Motor neuron (in vitro differentiated cells): ENCODE results near the gene CLSTN2. TPM values are rescaled to one million over a fixed set of nuclear protein-coding genes. Genes with fewer than 3 reads are reported as not detected.

Experiments
- ATAC-seq, 8 experiments: fragments of 200-7000 bp; cut with Tn5 transposase; replicated peaks in 6 of 8; 2 replicates each; pipeline ENCODE4 v1.8.0; 2021; ENCODE audit warnings: mild to moderate bottlenecking in 8 of 8, moderate library complexity in 8 of 8
- H3K27ac ChIP-seq, 2 donors: fragments of 250-450 bp; sonication (Bioruptor Pico); 2 replicates each; pipeline ENCODE4 v1.9.0; 2021; ENCODE audit warnings: antibody characterized with exemption in 2 of 2, mild to moderate bottlenecking in 2 of 2, moderate library complexity in 1 of 2
- H3K4me1 ChIP-seq, 2 donors: fragments of 250-450 bp; sonication (Bioruptor Pico); replicated peaks in 1 of 2; 2 replicates each; pipeline ENCODE4 v1.6.1; 2021; ENCODE audit warnings: antibody characterized with exemption in 2 of 2, mild to moderate bottlenecking in 2 of 2, moderate library complexity in 1 of 2
- H3K4me3 ChIP-seq, 5 donors: fragments of 250-450 bp; sonication (Bioruptor Pico); 2 replicates each; pipeline ENCODE4 v1.9.0; 2021; ENCODE audit warnings: antibody characterized with exemption in 5 of 5, mild to moderate bottlenecking in 5 of 5, moderate library complexity in 4 of 5
- WGBS, 10 experiments: fragments of 450-650 bp; shearing (Covaris generic); methylation state at CpG; one replicate each; pipeline ENCODE4 v1.0.0; 2022; 5-methylcytosine and 5-hydroxymethylcytosine counted together
- in situ Hi-C, 9 experiments: fragments of 400-800 bp; cut with MboI; loops; one replicate each; pipeline ENCODE4 v1.15.0; 2021; ENCODE audit warnings: low sequenced_read_pairs in 9 of 9, low pct_unique_long_range_greater_than_20kb in 2 of 9; ENCODE audit not compliant: unreplicated experiment in 9 of 9
- total RNA-seq, 8 experiments: library from RNA; unstranded; fragments of 300-600 nt; gene quantifications; 2 replicates each; pipeline versions ENCODE4 v1.2.3 to v1.2.4, GENCODE V29; 2022

CLSTN2 gene
- total RNA-seq, 8 experiments from 2014 or later = 1.2 to 125 (median 27.9) TPM

GRCh38 chr3:140376136-140376889 lies 441.3 kb downstream of the CLSTN2 start:
- Histone ChIP-seq H3K4me3 (no peak overlapping the region), H3K4me1 (peaks cover 7 to 13% of the 10 kb centered on the region in 2 donors), H3K27ac (no peak overlapping the region)
- ATAC-seq = no peak
- in situ Hi-C loops = no loop called here
- 20 to 100% (median 70%) methylated on average over 1 of the region's 1 CpG; no CpG with 5 or more reads in 6 of the 10 experiments for WGBS, 10 experiments

GRCh38 chr3:140377644-140378043 lies 442.7 kb downstream of the CLSTN2 start:
- H3K27ac ChIP-seq = no peak overlapping the region
- in situ Hi-C loops = no loop called here
- peaks cover 10 to 18% of the 10 kb centered on the region in 2 donors for H3K4me1 ChIP-seq
- WGBS, 10 experiments = 30 to 100% (median 94%) methylated on average over 1 of the region's 1 CpG; no CpG with 5 or more reads in 1 of the 10 experiments
- no peak for ATAC-seq
- H3K4me3 ChIP-seq = no peak overlapping the region

GRCh38 chr3:140378571-140379340 lies 443.8 kb downstream of the CLSTN2 start:
- Histone ChIP-seq H3K27ac (no peak overlapping the region), H3K4me1 (peaks cover 4 to 15% of the 10 kb centered on the region in 2 donors), H3K4me3 (no peak overlapping the region)
- ATAC-seq = no peak
- 0 to 50% (median 32%) methylated on average over 1 to 3 of the region's 3 CpGs; no CpG with 5 or more reads in 4 of the 10 experiments for WGBS, 10 experiments
- in situ Hi-C loops = no loop called here

DNA sequence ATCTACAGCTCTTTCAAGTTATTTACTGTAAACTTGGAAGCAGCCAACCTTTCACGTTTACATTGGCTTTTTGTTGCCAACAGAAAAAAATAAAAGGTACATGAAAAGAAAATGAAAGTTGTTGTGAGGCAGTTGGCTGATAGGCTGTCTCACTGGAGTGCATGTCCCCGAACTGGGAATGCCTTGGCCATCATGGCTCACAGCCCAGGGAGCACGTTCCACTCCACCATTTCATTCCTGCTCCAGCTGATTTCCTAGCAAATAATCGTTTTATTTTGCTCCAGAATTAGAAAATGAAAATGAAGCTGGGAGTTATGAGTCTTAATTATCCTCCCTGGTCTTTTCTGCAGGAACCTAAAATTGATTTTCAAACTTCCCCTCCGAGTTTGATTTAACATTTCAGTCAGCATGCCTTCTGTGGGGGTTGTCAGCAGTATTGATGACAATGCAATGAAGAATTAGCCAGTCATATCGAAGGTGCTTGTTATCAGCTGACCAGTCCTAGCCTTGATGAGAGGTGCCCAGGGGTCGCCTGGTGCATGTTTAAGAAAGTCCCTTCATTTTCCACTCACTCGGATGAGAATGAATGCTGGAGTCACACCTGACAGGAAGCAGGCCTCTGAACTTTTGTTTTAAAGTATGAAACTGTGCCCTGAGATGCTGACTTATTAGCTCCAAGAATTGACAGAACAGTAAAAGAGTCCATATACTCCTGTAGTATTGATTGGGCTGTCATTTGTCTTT lies 449.2 kb downstream of the CLSTN2 start:
- H3K4me3 ChIP-seq = no peak overlapping the region
- ATAC-seq = no peak
- 0 to 79% (median 52%) methylated on average over 1 to 8 of the region's 8 CpGs for WGBS, 10 experiments
- H3K27ac ChIP-seq = no peak overlapping the region
- peaks cover 5 to 20% of the 10 kb centered on the region in 2 donors for H3K4me1 ChIP-seq
- in situ Hi-C loops = no loop called here

- Histone ChIP-seq H3K4me1 (peaks cover 5 to 20% of the 10 kb centered on the region in 2 donors), H3K4me3 (no peak overlapping the region), H3K27ac (no peak overlapping the region)
- WGBS, 10 experiments = 17 to 100% (median 90%) methylated on average over 1 of the region's 1 CpG; no CpG with 5 or more reads in 6 of the 10 experiments
- in situ Hi-C loops = no loop called here
- ATAC-seq = no peak
Observed at GRCh38 chr3:140384876-140385275, 449.9 kb downstream of the CLSTN2 start.

DNA sequence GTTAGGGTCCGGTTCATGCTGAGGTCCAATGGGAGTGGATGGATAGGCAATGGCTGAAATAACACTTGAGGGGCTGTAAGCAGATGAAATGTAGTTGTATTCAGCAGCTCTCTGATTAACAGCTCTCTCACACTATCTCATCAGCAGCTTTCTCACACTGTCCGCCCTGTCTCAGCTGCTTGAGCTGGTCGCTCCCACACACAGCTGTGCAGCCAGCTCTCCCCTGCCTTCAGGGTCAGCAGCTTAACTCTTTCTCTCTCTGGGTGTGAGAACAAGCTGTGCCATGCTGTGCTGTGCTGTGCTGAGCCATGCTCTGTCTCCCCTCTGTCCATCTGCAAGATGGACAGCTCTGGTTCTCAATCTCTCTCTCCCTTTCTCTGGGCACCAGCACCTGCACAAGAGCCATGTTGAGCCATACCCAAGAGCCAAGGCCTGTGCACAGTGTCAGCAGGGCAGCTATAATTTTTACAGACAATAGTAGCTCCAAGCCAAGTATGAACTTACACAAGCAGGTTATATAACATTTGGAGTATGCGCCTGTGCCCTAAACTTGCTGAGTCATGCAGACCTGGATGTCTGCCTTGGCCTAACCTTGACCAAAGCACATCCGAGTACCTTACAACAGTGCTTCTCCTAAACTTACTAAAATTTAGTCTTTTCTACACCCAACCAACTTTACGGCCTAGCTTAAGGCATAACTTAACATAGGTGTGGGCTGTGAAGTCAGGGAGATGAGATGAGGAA lies 451.5 kb downstream of the CLSTN2 start:
- ATAC-seq = peak in 7 of 8 experiments; percentile 57 to 89 (median 78)
- Histone ChIP-seq H3K4me1 (peaks cover 4 to 18% of the 10 kb centered on the region in 2 donors), H3K27ac (no peak overlapping the region), H3K4me3 (no peak overlapping the region)
- in situ Hi-C loops = no loop called here
- 0 to 100% (median 62%) methylated on average over 1 to 5 of the region's 6 CpGs for WGBS, 10 experiments

DNA sequence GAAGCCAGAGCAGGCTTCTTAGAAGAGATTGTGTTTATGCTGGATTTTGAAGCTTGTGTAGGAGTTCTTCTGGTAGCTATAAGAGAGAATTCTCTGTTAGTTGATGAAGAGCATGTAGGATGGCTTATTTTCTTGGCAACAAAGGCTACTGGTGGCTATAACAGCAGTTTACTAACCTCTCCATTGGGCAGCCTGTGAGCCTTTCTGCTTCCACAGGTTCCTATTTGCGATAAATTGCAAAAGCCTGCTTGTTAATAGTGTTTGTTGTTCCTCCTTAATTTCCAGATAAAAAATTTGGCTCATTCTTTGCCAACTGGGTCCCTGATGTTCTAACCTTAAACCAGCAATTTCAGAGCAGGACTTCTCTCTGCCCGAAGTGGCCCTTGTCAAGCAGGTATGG lies 452.3 kb downstream of the CLSTN2 start:
- no peak overlapping the region for H3K27ac ChIP-seq
- H3K4me1 ChIP-seq = peaks cover 2 to 15% of the 10 kb centered on the region in 2 donors
- no peak for ATAC-seq
- WGBS, 10 experiments = 60 to 100% (median 82%) methylated on average over 1 to 2 of the region's 2 CpGs; no CpG with 5 or more reads in 3 of the 10 experiments
- in situ Hi-C loops = no loop called here
- no peak overlapping the region for H3K4me3 ChIP-seq

- in situ Hi-C loops = no loop called here
- ATAC-seq = peak in 5 of 8 experiments; percentile 21 to 76 (median 41)
- Histone ChIP-seq H3K4me3 (no peak overlapping the region), H3K4me1 (peaks cover 2 to 11% of the 10 kb centered on the region in 2 donors), H3K27ac (no peak overlapping the region)
- 6 to 100% (median 86%) methylated on average over 1 to 2 of the region's 2 CpGs; no CpG with 5 or more reads in 1 of the 10 experiments for WGBS, 10 experiments
Observed at GRCh38 chr3:140388202-140388922, 453.4 kb downstream of the CLSTN2 start.

DNA sequence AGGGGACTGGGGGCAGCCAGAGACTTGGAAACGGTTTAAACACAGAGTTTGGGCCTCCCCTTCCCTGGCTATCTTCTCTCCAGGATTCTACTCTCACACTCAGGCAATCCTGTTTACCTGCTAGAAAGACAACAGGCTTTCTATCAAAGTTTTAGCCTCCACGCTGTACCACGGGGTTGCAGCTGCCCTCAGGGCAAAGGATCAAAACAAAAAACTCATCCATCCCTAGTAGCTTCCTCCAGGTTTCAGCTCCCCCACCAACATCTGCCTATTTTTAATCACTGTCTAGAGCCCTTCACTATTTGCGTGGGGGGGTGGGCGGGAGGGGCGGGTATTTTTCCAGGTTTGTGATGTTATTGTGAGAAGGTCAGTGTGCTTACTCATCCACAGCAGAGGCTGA lies 456.1 kb downstream of the CLSTN2 start:
- Histone ChIP-seq H3K4me3 (no peak overlapping the region), H3K4me1 (peaks cover 0 to 4% of the 10 kb centered on the region in 2 donors), H3K27ac (no peak overlapping the region)
- in situ Hi-C loops = no loop called here
- peak in 2 of 8 experiments; percentile 27 to 30 for ATAC-seq
- WGBS, 10 experiments = 0 to 100% (median 44%) methylated on average over 1 to 4 of the region's 6 CpGs; no CpG with 5 or more reads in 4 of the 10 experiments

DNA sequence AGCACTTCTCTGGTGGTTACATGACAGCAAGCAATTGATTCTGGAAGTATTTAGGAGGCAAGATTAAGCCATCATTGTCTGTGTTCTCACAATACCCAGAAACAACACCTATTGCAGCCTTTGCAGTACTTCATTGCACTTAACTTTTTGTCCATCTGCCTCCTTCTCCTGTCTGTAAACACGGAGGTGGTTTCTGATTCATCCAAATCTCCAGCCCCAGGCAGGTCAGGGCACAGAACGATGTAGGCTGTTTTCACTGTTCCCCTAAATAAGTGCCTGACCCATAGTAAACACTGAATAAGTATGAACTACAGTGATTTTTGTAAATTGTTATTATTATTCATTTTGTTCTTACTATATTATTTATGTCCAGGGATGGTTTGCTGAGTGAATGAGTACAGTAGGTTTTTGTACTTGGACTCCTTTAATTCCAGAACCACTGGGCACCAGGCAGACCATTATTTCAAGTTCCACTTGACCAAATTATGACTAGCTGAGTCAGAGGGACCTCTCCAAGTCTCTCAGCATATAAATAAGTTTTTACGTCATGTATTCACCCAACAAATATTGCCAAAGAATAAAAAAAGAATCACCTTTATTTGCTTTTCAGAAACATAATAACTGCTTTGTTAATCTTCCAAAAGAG lies 459.6 kb downstream of the CLSTN2 start:
- H3K4me3 ChIP-seq = no peak overlapping the region
- in situ Hi-C loops = no loop called here
- H3K4me1 ChIP-seq = no peaks in the 10 kb centered on the region
- ATAC-seq = no peak
- no peak overlapping the region for H3K27ac ChIP-seq
- 0 to 100% (median 85%) methylated on average over 1 to 3 of the region's 3 CpGs; no CpG with 5 or more reads in 1 of the 10 experiments for WGBS, 10 experiments

- Histone ChIP-seq H3K4me1 (no peaks in the 10 kb centered on the region), H3K27ac (no peak overlapping the region), H3K4me3 (no peak overlapping the region)
- ATAC-seq = no peak
- in situ Hi-C loops = no loop called here
- WGBS, 10 experiments = 0 to 100% (median 60%) methylated on average over 1 to 5 of the region's 5 CpGs; no CpG with 5 or more reads in 1 of the 10 experiments
Observed at GRCh38 chr3:140395134-140396075, 460.4 kb downstream of the CLSTN2 start.
